ENCODE measurements around the gene MADD.

MADD gene

DNA sequence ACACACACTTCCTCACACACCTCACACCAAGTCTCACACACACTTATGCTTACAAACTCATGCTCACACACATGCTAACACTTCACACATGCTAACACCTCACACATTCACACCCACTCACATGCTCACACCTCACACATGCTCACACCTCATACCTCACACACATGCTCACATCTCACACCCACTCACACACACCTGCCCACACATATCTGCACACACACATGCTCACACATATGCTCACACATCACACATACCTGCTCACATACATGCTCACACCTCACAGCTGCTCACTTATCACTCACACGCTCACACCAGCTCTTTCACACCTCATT lies 87.0 kb downstream of the MADD start:
- DNase-seq (ENCODE audit: low spot score), result no peak

DNA sequence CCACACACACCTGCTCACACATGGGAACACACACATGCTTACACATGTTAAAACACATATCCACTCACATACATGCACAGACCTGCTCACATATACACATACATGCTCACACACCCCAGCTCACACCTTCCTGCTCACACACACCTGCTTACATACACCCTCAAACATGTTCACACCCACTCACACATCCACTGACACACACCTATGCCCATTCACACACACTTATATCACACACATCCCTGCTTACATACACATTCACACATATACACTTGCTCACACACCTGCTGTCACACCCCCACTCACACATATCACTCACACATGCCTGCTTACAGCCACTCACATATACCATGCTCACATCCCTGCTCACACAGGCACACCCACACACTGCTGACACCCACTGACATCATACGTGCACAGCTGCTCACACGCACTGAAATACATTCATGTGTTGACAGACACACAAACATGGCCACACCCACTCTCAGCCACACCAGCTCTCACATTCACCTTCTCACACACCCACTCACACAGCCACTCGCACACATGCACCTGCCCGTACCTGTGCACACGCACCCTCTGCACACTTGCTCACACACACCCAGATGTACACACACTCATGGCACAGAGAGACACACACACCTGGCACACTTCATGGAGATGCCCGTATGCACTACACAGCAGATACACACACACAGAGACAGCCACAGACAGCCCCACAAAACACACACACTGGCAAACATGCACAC lies 88.2 kb downstream of the MADD start:
- no peak for DNase-seq (ENCODE audit: low spot score)

DNA sequence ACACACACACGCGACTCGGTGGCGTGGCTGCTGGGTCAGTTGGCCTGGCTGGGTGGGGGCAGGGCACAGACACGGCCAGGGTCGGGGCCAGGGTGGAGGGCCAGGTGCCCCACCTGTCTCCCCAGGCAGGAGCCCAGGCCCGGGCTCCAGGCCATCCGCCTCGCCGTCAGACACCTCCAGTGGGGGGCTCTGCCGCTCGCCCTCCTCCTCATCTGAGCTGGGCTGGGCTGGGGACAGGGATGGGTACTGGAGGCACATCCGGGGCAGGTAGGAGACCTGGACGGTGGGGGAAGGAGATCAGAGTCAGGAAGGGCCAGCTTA lies 88.8 kb downstream of the MADD start:
- DNase-seq (ENCODE audit: low spot score), result no peak

DNA sequence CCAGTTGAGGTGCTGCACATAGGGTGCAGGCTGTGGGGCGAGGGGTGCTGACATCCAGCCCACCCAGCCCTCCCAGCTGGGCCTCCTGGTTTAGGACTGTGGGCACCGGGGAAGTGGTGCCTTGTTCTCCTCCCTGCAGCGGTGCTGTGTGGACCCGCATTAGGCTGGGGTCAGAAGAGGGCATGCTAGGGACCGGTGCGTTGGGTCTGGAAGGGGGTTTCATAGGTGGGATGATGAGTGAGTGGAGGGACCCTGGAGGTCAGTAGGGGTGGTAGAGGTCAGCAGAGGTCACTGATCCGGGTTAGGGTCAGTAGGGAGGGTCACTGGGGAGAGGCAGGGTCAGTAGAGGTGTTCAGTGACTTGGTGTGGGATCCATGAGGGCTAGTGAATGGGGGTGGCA lies 89.2 kb downstream of the MADD start:
- no peak for DNase-seq (ENCODE audit: low spot score)

DNA sequence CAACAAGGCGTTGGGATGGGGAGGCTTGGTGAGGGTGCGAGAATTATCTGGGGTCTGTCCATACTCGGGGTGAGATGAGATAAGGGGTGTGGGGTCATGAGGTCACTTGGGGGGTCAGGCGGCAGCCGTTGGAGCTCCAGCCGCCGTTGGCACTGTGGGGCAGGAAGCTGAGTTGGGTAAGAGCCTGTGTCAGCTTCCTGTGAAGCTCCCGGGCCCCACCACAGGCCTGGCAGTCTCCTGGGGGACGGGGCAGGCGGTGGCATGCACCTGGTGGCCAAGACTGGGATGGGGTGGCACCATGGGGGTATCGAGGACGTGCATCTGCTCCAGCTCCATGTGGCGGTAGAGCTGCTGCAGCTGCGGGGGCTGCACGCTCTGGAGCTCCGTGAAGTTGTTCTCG lies 89.7 kb downstream of the MADD start:
- DNase-seq (ENCODE audit: low spot score), result no peak

DNA sequence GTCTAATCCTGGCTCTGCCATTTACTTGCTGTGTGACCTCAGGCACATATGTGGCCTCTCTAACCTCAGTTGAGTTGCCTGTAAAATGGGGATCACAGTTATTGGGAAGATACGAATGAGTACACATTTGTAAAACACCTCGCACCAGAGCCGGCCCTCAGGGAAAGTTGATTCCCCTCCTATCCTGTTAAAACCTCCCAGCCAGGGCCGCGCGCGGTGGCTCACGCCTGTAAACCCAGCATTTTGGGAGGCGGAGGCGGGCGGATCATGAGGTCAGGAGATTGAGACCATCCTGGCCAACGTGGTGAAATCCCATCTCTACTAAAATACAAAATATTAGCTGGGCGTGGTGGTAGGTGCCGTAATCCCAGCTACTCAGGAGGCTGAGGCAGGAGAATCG lies 90.4 kb downstream of the MADD start:
- no peak for DNase-seq (ENCODE audit: low spot score)

DNA sequence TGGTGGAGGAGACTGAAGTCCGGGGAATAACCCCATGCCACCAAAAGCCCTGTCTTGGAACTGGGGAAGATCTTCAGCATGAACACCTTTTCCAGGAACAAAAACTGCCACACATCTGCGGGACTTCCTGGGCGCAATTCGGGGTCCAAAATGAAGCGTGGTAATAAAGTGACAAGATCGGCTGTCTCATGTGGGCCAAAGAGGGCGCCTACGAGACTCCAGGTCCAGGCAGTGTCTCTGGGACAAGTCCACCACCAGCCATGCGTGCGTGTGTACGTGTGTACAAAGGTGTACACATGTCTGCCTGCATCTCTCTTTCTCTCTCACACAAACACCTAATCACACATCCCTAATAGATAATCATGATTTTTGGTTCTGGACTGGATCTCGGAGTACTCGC lies 91.5 kb downstream of the MADD start:
- DNase-seq (ENCODE audit: low spot score), result no peak

DNA sequence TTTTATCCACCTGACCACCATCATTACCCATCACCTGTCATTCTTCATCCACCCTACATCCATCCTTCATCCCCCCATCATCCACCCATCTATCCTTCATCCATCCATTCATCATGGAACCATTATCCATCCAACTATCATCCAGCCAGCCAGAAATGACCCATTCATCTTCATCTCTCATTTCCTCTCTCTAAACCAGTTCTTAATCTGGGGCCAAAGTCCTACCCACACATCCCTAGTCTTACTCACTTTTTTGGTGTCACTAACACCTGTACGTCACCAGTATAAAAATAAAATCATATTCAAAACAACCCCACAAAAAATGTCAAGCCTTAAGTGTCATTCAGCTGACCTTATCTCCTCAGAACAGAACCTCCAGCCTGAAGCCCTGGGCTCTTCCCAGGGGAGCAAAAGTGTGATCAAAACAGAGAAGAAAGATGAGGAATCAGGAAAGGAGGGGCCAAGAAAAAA lies 96.1 kb downstream of the MADD start:
- no peak for DNase-seq (ENCODE audit: low spot score)

DNA sequence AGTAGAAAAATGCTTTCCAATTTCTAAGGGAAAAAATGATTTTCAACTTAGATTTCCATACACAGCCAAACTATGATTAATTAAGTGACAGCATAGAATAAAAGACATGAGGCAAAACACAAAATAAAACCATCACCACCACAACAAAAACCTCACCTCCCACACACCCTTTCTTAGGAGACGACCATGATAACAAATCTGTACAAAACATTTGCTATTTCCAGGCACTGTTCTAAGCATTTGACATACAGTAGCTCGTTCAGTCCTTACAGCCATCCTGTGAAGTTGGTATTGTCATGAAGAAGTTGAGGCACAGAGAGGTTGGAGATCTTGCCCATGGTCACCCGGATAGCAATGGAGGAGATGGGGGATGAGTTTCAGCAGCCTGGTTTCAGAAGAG lies 99.7 kb downstream of the MADD start:
- DNase-seq (ENCODE audit: low spot score), result no peak

DNA sequence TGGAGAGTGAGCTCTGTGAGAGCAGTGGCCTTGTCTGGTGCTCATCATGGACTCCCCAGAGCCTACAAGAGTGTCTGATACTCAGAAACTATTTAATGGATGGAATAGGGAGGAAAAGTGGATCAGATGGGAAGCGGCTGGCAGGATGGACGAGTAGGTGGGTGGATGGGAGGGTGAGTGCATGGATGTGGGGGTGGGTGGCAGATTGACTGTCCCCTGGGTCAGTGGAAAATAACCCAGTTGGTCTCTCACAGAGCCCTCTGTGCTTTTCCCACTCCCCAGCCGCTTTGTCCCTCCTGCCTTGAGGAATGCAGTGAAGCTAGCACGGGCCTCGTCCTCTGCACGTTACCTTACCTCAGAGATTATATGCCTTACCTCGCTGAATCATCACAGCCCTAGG lies 102.5 kb downstream of the MADD start:
- DNase-seq (ENCODE audit: low spot score), result no peak

DNA sequence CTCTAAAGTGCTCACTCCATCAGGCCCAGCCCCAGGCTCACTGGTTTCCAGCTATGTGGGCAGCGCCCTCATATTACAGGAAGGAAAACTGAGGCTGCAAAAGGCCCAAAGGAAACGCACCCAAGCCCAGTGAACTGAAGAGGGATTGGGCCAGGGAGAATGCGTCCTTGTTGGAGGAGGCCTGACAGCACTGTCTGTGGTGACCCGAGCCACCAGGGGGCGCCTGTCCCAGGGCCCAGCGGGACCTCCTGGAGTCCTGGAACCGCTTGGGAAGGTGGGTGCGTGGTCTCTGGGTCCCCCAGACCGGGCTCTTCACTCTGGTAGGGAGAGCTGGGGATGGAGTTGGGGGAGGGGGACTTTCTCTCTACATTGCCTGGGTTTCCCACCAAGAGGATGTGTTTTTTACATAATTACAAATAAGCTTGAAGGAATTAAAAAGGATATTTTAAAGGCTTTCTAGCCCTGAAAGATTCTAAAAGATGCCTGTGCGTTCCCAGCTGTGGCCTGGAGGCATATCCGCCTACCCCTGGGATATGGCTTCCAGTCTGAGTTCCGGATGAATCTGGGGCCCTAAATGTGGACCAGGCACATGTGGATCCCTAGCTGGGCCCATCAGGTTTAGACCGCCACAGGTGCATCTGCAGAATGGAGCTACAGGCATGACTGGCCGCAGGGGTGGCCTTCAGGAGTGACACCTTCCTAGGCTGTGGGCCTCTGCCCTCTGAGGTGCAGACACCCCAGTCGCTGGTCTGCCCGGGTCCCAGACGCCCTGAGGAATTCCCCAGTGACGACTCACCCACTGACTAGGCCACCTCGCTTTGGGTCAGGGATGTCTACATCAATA lies 104.2 kb downstream of the MADD start:
- peak; percentile 75 for DNase-seq (ENCODE audit: low spot score)

DNA sequence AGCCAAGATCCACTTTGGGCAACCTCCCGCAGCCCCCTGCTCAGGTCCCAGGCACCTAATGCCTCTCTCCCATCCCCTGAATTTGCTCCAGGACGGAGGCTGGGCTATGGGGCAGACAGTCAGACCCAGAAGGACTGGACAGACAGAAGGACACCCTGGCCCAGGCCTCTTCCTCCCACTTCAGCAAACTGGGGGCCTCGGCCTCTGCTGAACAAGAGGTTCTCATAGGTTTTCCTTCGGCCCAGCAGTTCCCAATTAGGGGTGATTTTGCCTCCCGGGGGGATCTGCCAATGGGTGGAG lies 104.7 kb downstream of the MADD start:
- DNase-seq (ENCODE audit: low spot score), result no peak

DNA sequence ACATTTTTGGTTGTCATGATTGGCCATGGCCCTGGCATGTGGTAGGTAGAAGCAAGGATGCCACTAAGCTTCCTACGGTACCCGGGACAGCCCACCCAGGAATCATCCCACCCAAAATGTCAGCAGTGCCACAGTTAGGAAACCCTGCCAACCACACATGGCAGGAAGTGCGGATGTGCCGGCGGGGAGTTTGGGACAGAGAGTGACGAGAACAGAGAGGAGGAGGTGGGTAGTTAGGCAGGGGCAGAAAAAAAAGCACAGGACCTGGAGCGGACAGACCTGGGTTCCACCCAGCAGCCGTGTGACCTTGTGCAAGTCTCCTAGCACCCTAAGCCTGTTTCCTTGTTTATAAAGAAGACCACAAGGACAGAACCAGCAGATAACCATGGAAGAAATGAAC lies 105.1 kb downstream of the MADD start:
- no peak for DNase-seq (ENCODE audit: low spot score)

DNA sequence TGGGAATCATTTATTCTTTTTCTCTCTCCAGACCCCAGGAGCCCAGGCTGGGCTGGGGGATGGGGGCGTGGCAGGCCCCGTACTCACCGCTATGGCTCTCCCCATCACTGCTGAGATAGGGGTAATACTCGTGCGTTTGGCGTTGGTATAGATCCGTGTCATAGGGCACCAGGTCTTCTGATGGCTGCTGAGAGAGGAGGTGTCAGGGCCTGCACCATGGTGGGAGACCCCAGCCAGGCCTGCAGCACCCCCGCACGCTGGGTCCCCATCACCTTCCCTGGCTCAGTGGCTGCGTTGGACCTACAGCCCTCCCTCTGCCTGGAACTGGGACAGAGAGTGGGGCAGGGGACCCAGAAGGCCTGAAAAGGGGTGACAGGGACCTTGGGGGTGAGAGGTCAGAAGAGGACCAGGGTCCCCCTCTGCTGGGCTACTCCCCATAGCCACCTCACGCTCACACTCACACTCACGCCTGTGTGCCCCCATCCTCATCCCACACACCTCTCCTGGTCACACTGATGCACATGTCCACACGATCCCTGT lies 105.7 kb downstream of the MADD start:
- no peak for DNase-seq (ENCODE audit: low spot score)

DNA sequence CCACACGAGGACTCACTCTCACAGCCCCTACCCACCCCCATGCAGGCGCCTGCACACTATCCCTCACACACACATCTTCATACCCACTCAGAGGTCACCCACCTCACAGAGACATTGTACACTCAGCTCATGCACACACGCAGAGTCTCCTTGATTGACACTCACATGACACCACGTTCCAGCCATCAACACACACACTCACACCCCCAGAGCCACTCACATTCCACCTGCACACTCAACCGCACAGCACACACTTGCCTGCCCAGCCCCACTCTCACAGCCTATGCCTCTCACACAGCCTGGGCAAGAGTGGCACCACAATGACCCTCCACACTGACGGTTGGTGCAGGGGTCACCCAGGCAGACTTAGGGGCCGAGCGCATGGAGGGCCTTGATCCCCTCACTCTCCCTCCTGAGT lies 106.2 kb downstream of the MADD start:
- DNase-seq (ENCODE audit: low spot score), result no peak

DNA sequence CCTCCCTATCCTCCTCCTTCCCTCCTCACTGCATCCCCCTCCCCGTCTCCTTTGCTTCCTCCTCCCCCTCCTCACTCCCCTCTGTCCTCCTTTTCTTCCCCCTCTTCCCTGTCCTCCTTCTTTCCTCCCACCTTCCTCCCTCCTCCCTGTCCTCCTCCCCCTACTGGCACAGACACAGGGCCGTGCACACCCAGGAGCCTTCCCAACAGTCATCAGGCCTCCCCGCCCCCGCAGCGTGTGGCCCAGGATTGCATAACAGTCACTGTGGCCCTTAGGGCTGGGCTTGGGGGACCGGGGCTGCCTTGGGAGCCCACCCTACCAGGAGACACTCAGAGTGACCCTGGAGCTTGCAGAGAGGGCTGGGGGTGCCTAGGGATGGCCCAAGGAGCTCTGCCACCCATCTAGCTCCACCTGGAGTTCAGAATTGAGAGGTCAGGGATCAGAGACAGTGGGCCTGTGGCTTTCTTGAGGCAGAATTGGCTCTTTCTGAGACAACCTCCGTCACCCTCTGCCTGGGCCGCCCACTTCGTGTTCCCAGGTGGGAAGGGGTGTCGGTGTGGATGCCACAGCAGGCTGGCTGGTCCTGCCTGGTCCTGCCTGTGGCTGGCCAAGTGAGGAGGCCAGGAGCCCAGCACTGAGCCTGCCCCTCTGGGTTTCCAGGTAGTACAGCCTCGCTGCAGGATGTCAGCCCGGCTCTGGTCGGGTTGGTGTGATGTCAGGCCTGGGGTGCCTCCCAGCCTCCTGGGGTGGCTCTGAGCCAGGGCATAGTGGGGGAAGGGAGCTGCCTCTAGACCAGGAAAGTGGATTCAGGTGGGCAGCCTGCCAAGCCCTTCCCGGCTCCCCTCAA lies 106.8 kb downstream of the MADD start:
- DNase-seq (ENCODE audit: low spot score), result no peak

DNA sequence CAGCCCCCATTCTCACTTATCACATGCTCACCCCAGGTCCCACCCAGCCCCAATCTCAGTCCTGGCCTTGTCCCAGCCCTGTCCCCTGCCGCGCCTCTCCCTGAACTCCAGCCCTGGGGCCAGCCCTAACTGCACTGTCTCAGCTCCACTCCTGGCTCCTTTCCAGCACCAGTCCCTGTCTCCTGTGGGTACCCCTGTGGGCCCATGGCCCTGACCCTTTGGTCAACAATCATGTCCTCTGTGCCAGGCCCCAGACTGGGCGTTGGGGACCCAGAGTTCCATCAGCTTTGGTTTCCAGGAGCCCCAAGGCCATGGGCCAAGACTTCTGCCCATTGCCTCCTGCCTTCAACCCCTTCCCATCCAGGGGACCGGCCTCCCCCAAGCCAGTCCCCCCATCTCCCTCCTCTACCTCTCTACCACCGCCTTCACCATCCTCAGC lies 107.7 kb downstream of the MADD start:
- no peak for DNase-seq (ENCODE audit: low spot score)

DNA sequence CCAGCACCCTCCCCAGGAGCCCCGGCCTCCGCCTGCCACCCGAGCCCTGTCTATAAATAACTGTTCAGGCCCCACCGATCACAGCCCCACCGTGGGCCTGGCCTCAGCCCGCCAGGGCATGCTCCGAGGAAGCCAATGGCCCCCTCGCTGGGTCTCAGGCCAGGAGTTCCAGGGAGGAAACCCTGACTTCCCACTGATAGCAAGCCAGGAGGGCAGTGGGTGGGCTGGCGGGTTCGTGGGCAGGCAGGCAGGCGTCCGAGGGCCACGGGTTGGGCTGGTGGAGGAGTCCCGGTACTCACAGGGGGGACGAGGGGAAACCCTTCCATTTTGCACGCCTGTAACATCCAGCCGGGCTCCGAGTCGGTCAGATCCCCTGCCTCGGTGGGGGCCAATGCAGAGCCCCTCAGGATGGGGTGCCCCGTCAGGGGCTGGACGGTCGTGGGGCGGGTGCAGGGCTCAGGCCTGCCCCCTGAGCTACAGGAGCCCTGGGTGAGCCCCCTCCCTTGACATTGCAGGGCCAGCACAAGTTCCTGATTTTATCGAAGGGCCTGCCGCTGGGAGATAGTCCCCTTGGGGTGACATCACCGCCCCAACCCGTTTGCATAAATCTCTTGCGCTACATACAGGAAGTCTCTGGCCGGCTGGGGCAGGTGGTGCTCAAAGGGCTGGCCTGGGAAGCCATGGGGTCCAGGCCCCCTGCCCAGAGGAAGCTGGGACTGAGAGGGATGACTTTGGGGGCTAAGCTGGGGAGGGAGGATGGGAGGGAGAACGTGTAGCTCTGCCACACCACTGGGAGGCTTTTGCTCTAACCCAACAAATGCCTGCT lies 108.3 kb downstream of the MADD start, which contains the start of gene SPI1:
SPI1 (minus strand) TSS at position 538 of the 826 bp plus-strand sequence; CDS start at position 344, 194 bp downstream.
- no peak for DNase-seq (ENCODE audit: low spot score)

DNA sequence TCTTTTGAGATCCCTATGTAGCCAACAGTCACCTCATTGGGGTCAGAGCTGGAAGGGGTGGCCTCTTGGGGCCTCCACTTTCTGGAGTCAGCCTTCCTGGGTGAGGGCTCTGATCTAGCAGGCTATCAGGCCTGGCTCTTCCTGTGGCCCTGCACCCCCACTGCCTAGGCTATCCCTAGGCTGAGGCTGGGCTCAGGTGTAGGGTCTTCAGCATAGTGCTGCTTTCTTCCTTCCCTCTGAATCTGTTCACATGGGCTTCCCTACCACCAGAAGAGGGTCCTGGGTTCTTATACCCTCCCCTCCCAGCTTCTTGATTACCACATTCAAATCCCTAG lies 108.9 kb downstream of the MADD start:
- no peak for DNase-seq (ENCODE audit: low spot score)

DNA sequence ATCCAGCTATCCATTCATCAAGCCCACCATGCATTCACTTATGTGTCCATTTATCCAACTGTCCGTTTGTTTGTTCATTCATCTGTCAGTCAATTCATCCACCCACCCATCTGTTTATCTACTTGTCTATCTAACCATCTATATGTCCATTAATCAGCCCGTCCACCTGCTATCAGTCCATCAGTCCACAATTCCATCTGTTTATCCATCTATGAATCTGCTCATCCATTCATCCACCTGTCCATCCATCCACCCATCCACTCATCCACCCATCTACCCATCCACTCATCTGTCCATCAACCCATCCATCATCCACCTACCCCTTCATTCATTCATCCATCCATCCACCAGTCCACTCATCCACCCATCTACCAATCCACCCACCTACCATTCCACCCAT lies 109.4 kb downstream of the MADD start:
- DNase-seq (ENCODE audit: low spot score), result no peak
